Loucy (cell line): ENCODE measurements around the gene KLHL9.
"Not testable (repeated sequence)": the region's sequence is repeated elsewhere in the genome, so short reads cannot be mapped to it uniquely, and the experiment has no call there.

Source experiments
- H2AFZ ChIP-seq: fragments of 200-600 bp; sonication (generic); 2 replicates; pipeline ENCODE4 v1.6.0; 2016; ENCODE audit warnings: antibody characterized with exemption, mild to moderate bottlenecking, low read length, moderate library complexity
- H3F3A ChIP-seq: fragments of 200-600 bp; 2 replicates; pipeline ENCODE4 v1.6.0; 2016; ENCODE audit warnings: antibody characterized with exemption, low read depth, mild to moderate bottlenecking
- H3K27me3 ChIP-seq: fragments of 200-600 bp; sonication (generic); 2 replicates; pipeline ENCODE4 v1.6.1; 2014; ENCODE audit warnings: low read length, mild to moderate bottlenecking; ENCODE audit not compliant: insufficient read depth, poor library complexity, severe bottlenecking
- H3K36me3 ChIP-seq: fragments of 200-600 bp; sonication (generic); 2 replicates; pipeline ENCODE4 v1.6.1; 2016; ENCODE audit warnings: low read length; ENCODE audit not compliant: insufficient read depth
- H3K4me1 ChIP-seq: fragments of 200-600 bp; sonication (generic); 2 replicates; pipeline ENCODE4 v1.5.1; 2014; ENCODE audit warnings: low read length, mild to moderate bottlenecking; ENCODE audit not compliant: insufficient read depth, poor library complexity, severe bottlenecking
- H3K4me2 ChIP-seq: fragments of 200-600 bp; sonication (generic); 2 replicates; pipeline ENCODE4 v1.6.0; 2014; ENCODE audit warnings: antibody characterized with exemption, low read length, low read depth, mild to moderate bottlenecking; ENCODE audit not compliant: poor library complexity, severe bottlenecking
- H3K4me3 ChIP-seq: fragments of 200-600 bp; sonication (generic); 2 replicates; pipeline ENCODE4 v1.5.1; 2014; ENCODE audit warnings: low read length, mild to moderate bottlenecking, mixed read lengths; ENCODE audit not compliant: poor library complexity, severe bottlenecking
- H3K79me2 ChIP-seq: fragments of 200-600 bp; sonication (generic); 2 replicates; pipeline ENCODE4 v1.6.1; 2014; ENCODE audit warnings: low read length; ENCODE audit not compliant: insufficient read depth
- H3K9ac ChIP-seq: fragments of 200-600 bp; sonication (generic); 2 replicates; pipeline ENCODE4 v1.6.0; 2014; ENCODE audit warnings: mild to moderate bottlenecking, low read depth, low read length, moderate library complexity; ENCODE audit not compliant: poor library complexity, severe bottlenecking
- H3K9me2 ChIP-seq: fragments of 200-600 bp; sonication (generic); replicated peaks from 2 replicates; pipeline ENCODE4 v1.6.1; 2016; ENCODE audit warnings: low read depth, low read length, mixed read lengths
- H3K9me3 ChIP-seq: fragments of 200-600 bp; sonication (generic); 2 replicates; pipeline ENCODE4 v1.6.1; 2014; ENCODE audit warnings: mild to moderate bottlenecking, antibody characterized with exemption, low read length, low read depth; ENCODE audit not compliant: insufficient read depth
- H4K20me1 ChIP-seq: fragments of 200-600 bp; sonication (generic); 2 replicates; pipeline ENCODE4 v1.6.0; 2014; ENCODE audit warnings: antibody characterized with exemption, low read length, mild to moderate bottlenecking; ENCODE audit not compliant: insufficient read depth, poor library complexity, severe bottlenecking
- CTCF ChIP-seq: fragments of 200-600 bp; sonication (generic); conservative IDR thresholded peaks from 2 replicates; pipeline ENCODE4 v1.5.1; 2014; ENCODE audit warnings: mild to moderate bottlenecking, antibody characterized with exemption, low read length
- EZH2phosphoT487 ChIP-seq: fragments of 200-600 bp; IDR thresholded peaks from 2 replicates; pipeline ENCODE4 v1.6.1; 2018; ENCODE audit warnings: antibody characterized with exemption, mild to moderate bottlenecking, moderate library complexity, borderline replicate concordance

Gene KLHL9

GRCh38 chr9:21367957-21368356 lies 32.8 kb upstream of the KLHL9 start, which contains the start of gene IFNA13:
Gene IFNA13 (minus strand): TSS chr9:21368057. CDS start chr9:21368010, 47 bp downstream.
- Histone ChIP-seq H3K36me3 (no peaks in the 10 kb centered on the region), H3K9me3 (no peaks in the 10 kb centered on the region), H3K27me3 (no peaks in the 10 kb centered on the region), H3K4me2 (no peak within 1 kb of the TSS), H3K9me2 (no peaks in the 10 kb centered on the region), H3K4me1 (no peaks in the 10 kb centered on the region), H3F3A (no peaks in the 10 kb centered on the region), H3K9ac (no peak within 1 kb of the TSS), H2AFZ (no peak within 1 kb of the TSS), H4K20me1 (no peaks in the 10 kb centered on the region), H3K79me2 (no peaks in the 10 kb centered on the region), H3K4me3 (no peak within 1 kb of the TSS)
- TF ChIP-seq CTCF = no peak
- no peak for TF ChIP-seq EZH2phosphoT487

GRCh38 chr9:21367169-21367568 lies 32.0 kb upstream of the KLHL9 start:
- H3K4me3 ChIP-seq, H2AFZ ChIP-seq, H3K4me2 ChIP-seq, H3K36me3 ChIP-seq, H4K20me1 ChIP-seq, H3K4me1 ChIP-seq, H3K27me3 ChIP-seq, H3K9me3 ChIP-seq, H3F3A ChIP-seq, H3K9me2 ChIP-seq, H3K9ac ChIP-seq, H3K79me2 ChIP-seq: not testable (repeated sequence)

- TF ChIP-seq EZH2phosphoT487 = no peak
- no peak for TF ChIP-seq CTCF
- Histone ChIP-seq H3K4me2 (no peak overlapping the region), H3K9me3 (no peaks in the 10 kb centered on the region), H3F3A (no peaks in the 10 kb centered on the region), H2AFZ (no peak overlapping the region), H3K9ac (no peak overlapping the region), H3K9me2 (no peaks in the 10 kb centered on the region), H3K4me1 (peaks cover 3% of the 10 kb centered on the region), H3K36me3 (no peaks in the 10 kb centered on the region), H3K27me3 (no peaks in the 10 kb centered on the region), H4K20me1 (no peaks in the 10 kb centered on the region), H3K4me3 (no peak overlapping the region), H3K79me2 (no peaks in the 10 kb centered on the region)
These were observed 27.1 kb upstream of the KLHL9 start for GRCh38 chr9:21362287-21362686.
